Activated T-cell treated with anti-CD3 and anti-CD28 coated beads, Interleukin-2, amount 50 U/mL, for 72 hours (primary cell): Measurements from ENCODE around the gene IVNS1ABP. TPM values are rescaled to one million over a fixed set of nuclear protein-coding genes. Genes with fewer than 3 reads are reported as not detected.
A peak's percentile ranks its signal among the peaks of the same experiment; 100 is the strongest.
"Not testable (repeated sequence)": the region's sequence is repeated elsewhere in the genome, so short reads cannot be mapped to it uniquely, and the experiment has no call there.

ENCODE experiments used
- ATAC-seq, 2 donors: fragments of 150-1000 bp; cut with Tn5 transposase; replicated peaks in 1 of 2; 2 replicates each; pipeline ENCODE4 v1.10.0; 2021; ENCODE audit warnings: moderate library complexity in 2 of 2, mild to moderate bottlenecking in 1 of 2
- DNase-seq, 2 donors: peaks; one replicate each; pipeline ENCODE4 v3.0.0; 2021 to 2022; ENCODE audit warnings: mixed read lengths in 1 of 2
- H3K27ac Mint-ChIP-seq: one replicate; pipeline ENCODE4 v1.8.0; 2022; ENCODE audit warnings: mild to moderate bottlenecking, moderate library complexity, mixed read lengths
- H3K27me3 Mint-ChIP-seq: one replicate; pipeline ENCODE4 v1.8.0; 2022; ENCODE audit warnings: low read depth, mixed read lengths
- H3K36me3 Mint-ChIP-seq, 2 donors: one replicate each; pipeline ENCODE4 v1.8.0; 2022; ENCODE audit warnings: mixed read lengths in 2 of 2, mild to moderate bottlenecking in 1 of 2; ENCODE audit not compliant: insufficient read depth in 2 of 2
- H3K4me1 Mint-ChIP-seq: one replicate; pipeline ENCODE4 v1.8.0; 2022; ENCODE audit warnings: low read depth, mixed read lengths
- H3K4me3 Mint-ChIP-seq, 2 donors: one replicate each; pipeline ENCODE4 v1.8.0; 2022; ENCODE audit warnings: mild to moderate bottlenecking in 2 of 2, mixed read lengths in 2 of 2, moderate library complexity in 2 of 2
- H3K9me3 Mint-ChIP-seq, 2 donors: one replicate each; pipeline ENCODE4 v1.8.0; 2022; ENCODE audit warnings: mixed read lengths in 2 of 2
- total RNA-seq, 2 donors: library from RNA; stranded (reverse); gene quantifications; one replicate each; pipeline ENCODE4 v1.2.3, GENCODE V29; 2022

The IVNS1ABP gene
- total RNA-seq, 2 donors from 2014 or later = 86.2 to 110 TPM

DNA sequence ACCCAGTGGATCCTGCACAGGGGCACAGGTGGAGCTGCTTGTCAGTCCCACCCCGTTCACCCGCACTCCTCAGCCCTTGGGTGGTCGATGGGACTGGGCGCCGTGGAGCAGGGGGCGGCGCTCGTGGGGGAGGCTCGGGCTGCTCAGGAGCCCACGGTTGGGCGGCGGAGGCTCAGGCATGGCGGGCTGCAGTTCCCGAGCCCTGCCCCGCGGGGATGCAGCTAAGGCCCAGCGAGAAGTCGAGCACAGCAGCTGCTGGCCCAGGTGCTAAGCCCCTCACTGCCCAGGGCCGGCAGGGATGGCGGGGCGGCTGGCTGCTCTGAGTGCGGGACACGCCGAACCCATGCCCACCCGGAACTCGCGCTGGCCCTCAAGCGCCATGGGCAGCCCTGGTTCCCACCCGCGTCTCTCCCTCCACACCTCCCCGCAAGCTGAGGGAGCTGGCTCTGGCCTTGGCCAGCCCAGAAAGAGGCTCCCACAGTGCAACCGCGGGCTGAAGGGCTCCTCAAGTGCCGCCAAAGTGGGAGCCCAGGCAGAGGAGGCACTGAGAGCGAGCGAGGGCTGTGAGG, 4.7 kb upstream of the IVNS1ABP start:
- H3K27ac Mint-ChIP-seq, ATAC-seq, H3K9me3 Mint-ChIP-seq: not testable (repeated sequence)

DNA sequence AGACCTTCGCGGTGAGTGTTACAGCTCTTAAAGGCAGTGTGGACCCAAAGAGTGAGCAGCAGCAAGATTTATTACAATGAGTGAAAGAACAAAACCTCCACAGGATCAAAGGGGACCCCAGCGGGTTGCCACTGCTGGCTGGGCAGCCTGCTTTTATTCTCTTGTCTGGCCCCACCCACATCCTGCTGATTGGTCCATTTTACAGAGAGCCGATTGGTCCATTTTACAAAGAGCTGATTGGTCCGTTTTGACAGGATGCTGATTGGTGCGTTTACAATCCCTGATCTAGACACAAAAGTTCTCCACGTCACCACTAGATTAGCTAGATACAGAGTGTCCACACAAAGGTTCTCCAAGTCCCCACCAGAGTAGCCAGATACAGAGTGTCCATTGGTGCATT, 4.1 kb upstream of the IVNS1ABP start:
- not testable (repeated sequence) for ATAC-seq, H3K36me3 Mint-ChIP-seq, H3K9me3 Mint-ChIP-seq, H3K27ac Mint-ChIP-seq, DNase-seq, H3K4me3 Mint-ChIP-seq, H3K27me3 Mint-ChIP-seq
- H3K4me1 Mint-ChIP-seq = peaks cover 14% of the 10 kb centered on the region

More for the DNA sequence above, 4.7 kb upstream of the IVNS1ABP start:
- peaks cover 14% of the 10 kb centered on the region for H3K4me1 Mint-ChIP-seq
- DNase-seq, H3K27me3 Mint-ChIP-seq, H3K36me3 Mint-ChIP-seq, H3K4me3 Mint-ChIP-seq: not testable (repeated sequence)

DNA sequence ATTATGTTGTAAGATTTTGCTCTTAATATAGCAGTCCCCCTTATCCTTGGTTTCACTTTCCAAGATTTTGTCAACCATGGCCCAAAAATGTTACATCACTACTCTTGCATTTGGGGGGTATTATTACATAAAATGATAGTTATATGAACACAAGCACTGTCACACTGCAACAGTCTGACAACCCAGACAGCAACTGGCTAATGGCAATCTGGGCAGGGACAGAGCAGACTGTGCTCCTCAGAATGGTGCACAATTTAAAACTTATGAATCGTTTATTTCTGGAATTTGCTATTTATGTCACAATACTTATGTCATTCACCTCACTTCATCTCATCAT, 2.1 kb upstream of the IVNS1ABP start:
- peak overlapping the region; percentile 16 for H3K27ac Mint-ChIP-seq
- peaks cover 33% of the 10 kb centered on the region for H3K4me1 Mint-ChIP-seq
- ATAC-seq = no peak
- H3K36me3 Mint-ChIP-seq = peaks cover 9 to 12% of the 10 kb centered on the region in 2 donors
- no peaks in the 10 kb centered on the region for H3K27me3 Mint-ChIP-seq
- no peak for DNase-seq
- H3K4me3 Mint-ChIP-seq = peak overlapping the region in 1 of 2 donors; percentile 92
- H3K9me3 Mint-ChIP-seq = peaks cover 0 to 5% of the 10 kb centered on the region in 2 donors

DNA sequence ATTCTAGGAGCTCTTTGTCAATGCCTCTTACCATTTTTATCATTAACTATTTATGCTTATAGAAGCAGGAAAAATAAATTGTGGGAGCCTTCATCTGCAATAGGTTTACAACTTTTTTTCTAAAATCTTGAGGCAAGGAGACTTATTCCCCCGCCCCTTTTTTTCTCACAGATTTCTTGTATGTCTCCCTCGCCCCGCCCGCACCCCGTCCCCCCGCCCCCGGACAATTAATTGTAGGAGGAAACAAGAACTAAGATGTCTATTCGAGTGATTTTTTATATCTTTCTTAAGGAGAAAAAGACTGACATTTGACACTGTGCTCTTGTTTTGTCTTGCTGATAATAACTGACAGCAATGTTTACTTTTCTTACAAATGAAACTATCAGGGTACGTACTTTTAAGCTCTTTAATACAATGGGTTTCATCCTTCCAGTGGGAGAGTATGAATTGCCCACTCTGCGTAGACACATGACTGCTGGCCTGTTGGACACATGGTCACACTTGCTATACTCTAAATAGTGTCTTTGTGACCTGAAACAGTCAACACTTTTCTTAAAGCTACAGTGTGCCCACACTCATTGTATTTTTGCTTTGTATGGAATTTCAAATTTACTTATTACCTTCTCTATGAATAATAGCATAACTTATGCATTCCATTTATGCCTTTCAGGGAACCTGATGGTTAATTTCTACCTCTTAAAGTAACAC, 1.5 kb upstream of the IVNS1ABP start:
- DNase-seq (no peak), ATAC-seq (no peak)
- no peaks in the 10 kb centered on the region for H3K27me3 Mint-ChIP-seq
- peak overlapping the region; percentile 84 for H3K27ac Mint-ChIP-seq
- H3K36me3 Mint-ChIP-seq = peaks cover 9 to 12% of the 10 kb centered on the region in 2 donors
- H3K4me3 Mint-ChIP-seq = peak overlapping the region; percentile 92 to 97
- H3K9me3 Mint-ChIP-seq = peaks cover 0 to 5% of the 10 kb centered on the region in 2 donors
- H3K4me1 Mint-ChIP-seq = peaks cover 39% of the 10 kb centered on the region

DNA sequence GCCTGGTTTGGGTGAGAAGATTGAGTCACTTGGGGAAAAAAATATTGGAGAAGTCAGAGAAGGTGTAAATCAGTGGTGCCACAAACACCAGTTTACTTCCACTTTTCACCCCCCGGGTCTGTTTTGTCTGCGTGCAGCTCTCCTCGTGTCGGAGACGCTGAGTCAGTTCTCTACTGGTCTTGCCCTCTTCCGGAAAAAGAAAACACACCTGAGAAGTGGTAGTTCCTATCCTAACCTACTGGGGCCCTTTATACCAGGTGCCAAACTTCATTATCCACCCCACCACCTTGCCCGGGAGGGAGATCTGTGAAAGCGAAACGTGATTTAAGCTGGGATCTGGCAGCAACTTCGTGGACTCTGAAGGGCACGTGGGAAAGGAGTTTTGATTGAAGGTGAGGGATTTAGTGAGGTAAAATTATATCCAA, 855 bp upstream of the IVNS1ABP start:
- peaks cover 0 to 5% of the 10 kb centered on the region in 2 donors for H3K9me3 Mint-ChIP-seq
- ATAC-seq (peak; percentile 46 to 48), DNase-seq (peak; percentile 73 to 79)
- H3K4me1 Mint-ChIP-seq = peaks cover 45% of the 10 kb centered on the region
- H3K27me3 Mint-ChIP-seq = no peaks in the 10 kb centered on the region
- H3K4me3 Mint-ChIP-seq = peak overlapping the region; percentile 92 to 97
- peak overlapping the region; percentile 84 for H3K27ac Mint-ChIP-seq
- peaks cover 11 to 12% of the 10 kb centered on the region in 2 donors for H3K36me3 Mint-ChIP-seq

DNA sequence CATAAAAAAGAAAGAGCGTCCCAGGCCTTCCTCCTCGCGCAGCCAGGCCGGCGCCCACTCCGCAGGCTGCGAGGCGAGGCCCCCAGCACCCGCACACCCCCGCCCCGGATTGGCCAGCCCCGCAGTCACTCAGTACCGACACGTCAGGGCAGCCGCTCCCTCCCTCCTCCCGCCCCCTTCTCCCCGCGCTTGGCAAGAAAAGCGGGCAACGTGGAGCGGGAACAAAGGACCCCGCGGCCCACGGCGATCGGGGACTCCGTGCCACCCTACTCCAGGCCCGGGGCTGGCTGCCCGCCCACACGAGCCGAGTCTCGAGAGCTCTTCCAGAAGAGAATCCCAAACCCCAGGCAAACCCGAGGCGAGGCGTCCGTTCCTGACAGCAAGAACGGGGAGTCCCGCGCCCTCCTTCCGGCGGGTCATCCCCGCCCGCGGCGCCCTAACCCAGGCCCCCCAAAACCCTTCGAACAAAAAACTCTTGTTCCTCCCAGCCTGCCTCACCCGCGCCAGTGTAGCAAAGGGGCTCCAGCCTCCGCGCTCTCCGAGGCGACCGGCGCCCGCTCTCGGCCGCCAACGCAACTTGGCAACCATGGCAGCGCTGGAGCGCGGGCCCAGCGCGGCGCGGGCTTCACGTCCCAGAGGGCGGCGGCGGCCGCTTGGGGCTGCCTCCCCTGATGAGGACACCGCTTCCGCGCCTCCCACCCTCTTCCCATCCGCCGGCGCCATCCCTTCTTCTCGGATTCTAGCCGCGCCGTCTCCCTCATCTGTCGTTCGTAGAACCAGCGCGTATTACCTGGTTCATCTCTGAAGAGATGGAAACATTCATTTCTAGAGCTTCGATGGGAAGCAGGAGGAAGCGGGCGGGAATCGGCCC, 645 bp downstream of the IVNS1ABP start:
- peak; percentile 64 to 70 for ATAC-seq
- Mint-ChIP-seq H3K4me3 (peak overlapping the region; percentile 92 to 97), H3K9me3 (peaks cover 0 to 5% of the 10 kb centered on the region in 2 donors), H3K4me1 (peaks cover 59% of the 10 kb centered on the region), H3K27me3 (no peaks in the 10 kb centered on the region), H3K27ac (peak overlapping the region; percentile 84), H3K36me3 (peaks cover 14 to 18% of the 10 kb centered on the region in 2 donors)
- DNase-seq = peak; percentile 92 to 94

DNA sequence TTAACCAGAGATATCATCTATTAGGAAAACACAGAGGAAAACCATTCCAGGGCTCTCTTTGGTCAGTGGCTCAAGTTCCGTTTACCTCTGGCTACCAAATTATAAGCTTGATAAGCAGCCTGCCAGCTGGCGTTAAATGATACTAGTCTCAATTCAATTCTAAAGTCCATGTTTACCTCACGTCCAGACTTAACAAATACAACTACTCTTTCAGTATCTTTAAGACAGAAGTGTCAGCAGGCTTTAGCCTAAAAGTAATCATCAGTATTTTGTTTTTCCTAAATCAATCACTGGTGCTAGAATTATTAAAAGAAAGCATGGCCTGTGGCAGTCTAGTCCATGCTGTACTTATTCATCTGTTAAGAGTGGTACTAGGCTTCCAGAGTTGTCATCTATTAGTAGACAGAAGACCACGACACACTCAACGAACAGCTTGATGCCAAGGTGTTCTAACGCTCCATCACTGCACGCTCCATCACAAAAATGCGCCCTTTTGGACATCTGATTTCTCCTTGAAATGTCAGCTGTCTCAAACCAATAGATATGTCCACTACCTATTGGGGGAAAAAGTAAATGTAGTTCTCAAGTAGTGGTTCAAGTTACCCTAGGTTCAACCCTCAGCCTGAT, 1.5 kb downstream of the IVNS1ABP start:
- Mint-ChIP-seq H3K36me3 (peaks cover 13 to 14% of the 10 kb centered on the region in 2 donors), H3K27ac (peak overlapping the region; percentile 84), H3K27me3 (no peaks in the 10 kb centered on the region), H3K4me3 (peak overlapping the region; percentile 92 to 97), H3K9me3 (peaks cover 0 to 1% of the 10 kb centered on the region in 2 donors), H3K4me1 (peaks cover 65% of the 10 kb centered on the region)
- ATAC-seq (no peak), DNase-seq (peak in 1 of 2 donors; percentile 6)

DNA sequence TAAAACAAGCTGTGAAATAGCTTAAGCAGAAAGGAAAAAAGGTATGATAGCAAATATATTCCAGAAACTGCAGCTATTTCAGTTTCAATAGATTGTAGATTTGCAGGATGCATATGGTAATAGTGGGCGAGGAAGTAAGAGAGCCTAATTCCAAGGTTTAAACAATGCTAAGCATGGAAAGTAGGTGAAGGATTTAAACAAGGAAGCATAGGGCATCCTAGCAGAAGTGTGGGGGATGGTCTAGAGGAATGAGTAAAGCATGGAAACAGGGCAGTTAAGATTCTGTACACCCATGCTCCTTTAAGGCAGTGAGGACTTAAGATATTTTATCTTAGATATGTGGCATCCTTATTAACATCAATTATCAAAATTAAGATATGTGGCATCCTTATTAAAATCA, 2.6 kb downstream of the IVNS1ABP start:
- Mint-ChIP-seq H3K9me3 (no peaks in the 10 kb centered on the region), H3K27ac (peak overlapping the region; percentile 96), H3K36me3 (peaks cover 12 to 18% of the 10 kb centered on the region in 2 donors), H3K27me3 (no peaks in the 10 kb centered on the region), H3K4me3 (peak overlapping the region; percentile 92 to 97), H3K4me1 (peaks cover 60% of the 10 kb centered on the region)
- ATAC-seq (no peak), DNase-seq (no peak)

DNA sequence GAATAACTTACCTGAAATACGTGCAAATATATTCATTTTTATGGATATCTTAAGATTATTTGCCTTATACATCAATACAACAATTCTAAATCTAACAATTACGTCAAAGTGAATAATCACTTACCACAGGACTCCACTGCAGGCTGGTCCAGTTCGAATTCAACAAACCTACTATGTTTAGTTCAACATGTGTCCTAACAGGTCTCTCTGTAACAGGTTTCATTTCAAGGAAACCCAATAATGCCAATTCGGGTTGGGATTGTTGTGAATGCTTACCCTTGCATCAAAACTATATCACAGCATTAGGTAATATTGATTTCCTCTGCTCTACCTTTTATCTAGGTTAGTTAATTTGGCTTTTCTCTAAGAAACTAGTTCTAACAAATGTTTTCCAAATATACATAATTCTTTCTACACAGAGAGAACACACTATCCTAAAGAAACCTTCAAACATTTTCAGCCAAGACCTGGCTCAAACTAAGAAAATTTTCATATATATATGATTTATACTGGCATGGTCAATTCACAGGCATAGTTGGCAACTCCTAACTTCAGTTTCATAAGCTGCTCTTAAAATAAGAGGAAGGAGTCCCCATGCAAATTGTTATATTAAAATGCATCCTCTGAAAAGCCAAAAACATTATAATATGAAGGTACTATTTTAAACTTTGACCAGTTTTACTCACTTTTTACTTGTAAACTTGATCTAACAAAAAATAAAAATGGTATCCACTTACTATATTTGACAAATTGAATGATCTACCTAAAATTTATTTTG, 4.5 kb downstream of the IVNS1ABP start:
- H3K27ac Mint-ChIP-seq = peak overlapping the region; percentile 96
- ATAC-seq = no peak
- no peaks in the 10 kb centered on the region for H3K9me3 Mint-ChIP-seq
- H3K4me1 Mint-ChIP-seq = peaks cover 52% of the 10 kb centered on the region
- H3K36me3 Mint-ChIP-seq = peaks cover 16 to 26% of the 10 kb centered on the region in 2 donors
- peak overlapping the region; percentile 92 to 97 for H3K4me3 Mint-ChIP-seq
- no peaks in the 10 kb centered on the region for H3K27me3 Mint-ChIP-seq
- no peak for DNase-seq

DNA sequence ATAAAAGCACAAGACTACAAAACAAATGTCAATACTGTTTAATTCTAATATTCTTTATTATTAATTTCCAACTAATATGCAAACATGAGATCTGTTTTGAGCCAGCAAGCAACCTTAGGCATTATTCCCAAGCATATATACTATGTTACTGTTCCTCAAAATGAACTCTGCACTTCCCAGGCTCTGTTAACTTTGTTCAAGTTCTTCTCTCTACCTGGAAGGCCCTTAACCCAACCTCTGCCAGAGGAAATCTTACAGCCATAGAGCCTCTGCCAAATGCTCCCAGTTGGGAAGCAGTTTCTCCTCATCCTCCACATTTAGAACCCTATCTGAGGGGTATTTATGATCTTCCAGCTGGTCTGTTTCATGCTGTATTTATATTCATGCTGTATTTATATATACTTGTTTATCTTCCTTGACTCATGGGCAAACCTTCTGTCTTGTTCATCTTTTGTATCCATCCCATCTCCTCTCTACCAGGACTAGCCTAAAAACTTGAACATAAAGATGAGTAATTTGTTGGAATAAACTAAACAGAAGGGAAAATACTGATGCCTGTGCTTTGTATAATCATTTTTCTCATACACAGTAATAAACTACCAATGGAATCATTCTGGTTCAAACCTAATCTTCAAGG, 5.3 kb downstream of the IVNS1ABP start:
- Mint-ChIP-seq H3K27me3 (no peaks in the 10 kb centered on the region), H3K9me3 (no peaks in the 10 kb centered on the region), H3K4me1 (peaks cover 51% of the 10 kb centered on the region), H3K36me3 (peaks cover 16 to 31% of the 10 kb centered on the region in 2 donors), H3K27ac (peak overlapping the region; percentile 96), H3K4me3 (peak overlapping the region in 1 of 2 donors; percentile 92)
- ATAC-seq (no peak), DNase-seq (no peak)

DNA sequence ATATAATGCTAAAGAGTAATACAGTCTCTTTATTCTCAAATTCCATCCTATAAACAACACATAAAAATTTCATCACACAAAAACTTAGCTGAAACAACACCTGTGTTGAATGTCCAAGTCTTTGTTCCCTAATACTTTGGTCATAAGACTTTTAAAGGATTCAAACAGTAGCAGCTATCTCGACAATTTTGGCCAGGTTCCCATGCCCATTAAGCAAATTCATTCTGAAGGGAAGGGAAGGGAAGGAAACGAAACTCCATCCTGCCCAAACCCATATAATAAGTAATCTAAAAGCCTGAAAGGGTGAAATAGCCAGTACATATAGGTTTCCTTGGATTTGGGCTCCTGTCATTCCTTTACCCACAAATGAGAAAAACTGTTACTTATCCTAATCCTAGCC, 7.5 kb downstream of the IVNS1ABP start:
- peaks cover 14 to 42% of the 10 kb centered on the region in 2 donors for H3K36me3 Mint-ChIP-seq

DNA sequence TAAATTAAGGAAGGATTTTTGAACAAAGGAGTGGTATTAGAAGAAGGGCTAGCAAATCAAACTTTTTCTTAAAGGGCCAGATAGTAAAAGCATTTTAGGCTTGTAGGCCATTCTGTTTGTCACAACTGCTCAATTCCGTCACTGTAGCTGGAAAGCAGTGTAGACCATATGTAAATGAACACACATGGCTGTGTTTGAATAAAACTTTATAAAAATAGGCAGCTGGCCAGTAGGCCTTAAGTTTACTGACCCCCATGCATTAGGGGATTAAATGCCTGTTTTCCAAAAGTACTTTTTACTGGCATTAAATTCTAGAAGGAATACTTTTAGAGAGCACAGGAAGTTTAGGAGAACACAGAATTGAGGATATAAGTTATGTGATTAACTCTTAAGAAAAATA, 8.9 kb downstream of the IVNS1ABP start:
- DNase-seq = no peak
- Mint-ChIP-seq H3K27ac (no peak overlapping the region), H3K9me3 (no peaks in the 10 kb centered on the region), H3K4me3 (no peak overlapping the region), H3K27me3 (no peaks in the 10 kb centered on the region), H3K36me3 (peaks cover 16 to 40% of the 10 kb centered on the region in 2 donors), H3K4me1 (peaks cover 22% of the 10 kb centered on the region)
- ATAC-seq = no peak

More for the DNA sequence above, 7.5 kb downstream of the IVNS1ABP start:
- Mint-ChIP-seq H3K27ac (peak overlapping the region; percentile 68), H3K9me3 (no peaks in the 10 kb centered on the region), H3K27me3 (no peaks in the 10 kb centered on the region), H3K4me1 (peaks cover 36% of the 10 kb centered on the region), H3K4me3 (no peak overlapping the region)
- DNase-seq (no peak), ATAC-seq (no peak)
